ENCODE results near the gene LINC00305.
A peak's percentile ranks its signal among the peaks of the same experiment; 100 is the strongest.

Gene LINC00305

DNA sequence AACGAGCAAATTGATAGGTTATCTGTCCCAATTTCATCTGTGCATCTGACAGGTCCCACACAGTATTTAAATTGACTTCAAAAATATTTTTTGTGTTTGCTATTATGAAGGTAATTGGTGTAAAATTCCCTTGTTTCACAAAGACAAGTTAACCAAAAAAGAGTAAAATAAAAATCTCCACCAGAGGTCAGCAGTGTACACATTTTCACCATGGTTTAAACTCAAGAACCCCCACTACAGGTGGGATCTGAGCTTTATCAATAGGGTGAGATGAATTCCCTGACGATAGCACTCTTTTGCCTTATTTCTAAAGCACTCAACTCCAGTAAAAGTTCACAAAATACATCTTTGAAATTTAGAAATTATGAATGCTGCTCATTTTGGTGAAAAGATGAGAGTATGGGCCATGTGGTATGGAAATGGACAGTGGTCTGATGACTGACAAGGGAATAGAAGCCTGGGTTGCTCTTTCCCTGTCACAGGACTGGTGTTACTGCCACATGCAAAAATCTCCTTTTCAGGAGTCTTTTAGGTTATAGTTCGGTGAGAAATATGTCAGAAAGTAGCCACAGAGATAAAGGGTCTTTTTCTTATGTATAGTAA, 111.0 kb downstream of the LINC00305 start:
- H3K4me1 ChIP-seq (ENCODE audit: insufficient read depth, poor library complexity, severe bottlenecking) = no peaks in the 10 kb centered on the region
- ATAC-seq (ENCODE audit: low read depth) = no peak
- no peaks in the 10 kb centered on the region for H3K36me3 ChIP-seq (ENCODE audit: low read depth)
- H3K27me3 ChIP-seq (ENCODE audit: insufficient read depth, poor library complexity, severe bottlenecking) = no peaks in the 10 kb centered on the region
- H3K9me3 ChIP-seq (ENCODE audit: severe bottlenecking) = no peaks in the 10 kb centered on the region
- no peak overlapping the region for H3K4me3 ChIP-seq (ENCODE audit: severe bottlenecking)
- H3K27ac ChIP-seq (ENCODE audit: poor library complexity, severe bottlenecking) = no peak overlapping the region
- no peak for DNase-seq (ENCODE audit: low spot score)
- TF ChIP-seq, protein P1, sequence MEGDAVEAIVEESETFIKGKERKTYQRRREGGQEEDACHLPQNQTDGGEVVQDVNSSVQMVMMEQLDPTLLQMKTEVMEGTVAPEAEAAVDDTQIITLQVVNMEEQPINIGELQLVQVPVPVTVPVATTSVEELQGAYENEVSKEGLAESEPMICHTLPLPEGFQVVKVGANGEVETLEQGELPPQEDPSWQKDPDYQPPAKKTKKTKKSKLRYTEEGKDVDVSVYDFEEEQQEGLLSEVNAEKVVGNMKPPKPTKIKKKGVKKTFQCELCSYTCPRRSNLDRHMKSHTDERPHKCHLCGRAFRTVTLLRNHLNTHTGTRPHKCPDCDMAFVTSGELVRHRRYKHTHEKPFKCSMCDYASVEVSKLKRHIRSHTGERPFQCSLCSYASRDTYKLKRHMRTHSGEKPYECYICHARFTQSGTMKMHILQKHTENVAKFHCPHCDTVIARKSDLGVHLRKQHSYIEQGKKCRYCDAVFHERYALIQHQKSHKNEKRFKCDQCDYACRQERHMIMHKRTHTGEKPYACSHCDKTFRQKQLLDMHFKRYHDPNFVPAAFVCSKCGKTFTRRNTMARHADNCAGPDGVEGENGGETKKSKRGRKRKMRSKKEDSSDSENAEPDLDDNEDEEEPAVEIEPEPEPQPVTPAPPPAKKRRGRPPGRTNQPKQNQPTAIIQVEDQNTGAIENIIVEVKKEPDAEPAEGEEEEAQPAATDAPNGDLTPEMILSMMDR (IDR thresholded peaks at IDR 0.05; ENCODE audit: poor library complexity, severe bottlenecking) = peak; percentile 79

GRCh38 chr18:64032312-64032711, 116.6 kb downstream of the LINC00305 start:
- Histone ChIP-seq H3K36me3 (ENCODE audit: low read depth) (no peaks in the 10 kb centered on the region), H3K27me3 (ENCODE audit: insufficient read depth, poor library complexity, severe bottlenecking) (peaks cover 9% of the 10 kb centered on the region), H3K4me3 (ENCODE audit: severe bottlenecking) (no peak overlapping the region), H3K9me3 (ENCODE audit: severe bottlenecking) (no peaks in the 10 kb centered on the region), H3K27ac (ENCODE audit: poor library complexity, severe bottlenecking) (no peak overlapping the region), H3K4me1 (ENCODE audit: insufficient read depth, poor library complexity, severe bottlenecking) (no peaks in the 10 kb centered on the region)
- ATAC-seq (ENCODE audit: low read depth) = no peak
- no peak for DNase-seq (ENCODE audit: low spot score)
- TF ChIP-seq, protein P1 (IDR thresholded peaks at IDR 0.05; ENCODE audit: poor library complexity, severe bottlenecking) = no peak

DNA sequence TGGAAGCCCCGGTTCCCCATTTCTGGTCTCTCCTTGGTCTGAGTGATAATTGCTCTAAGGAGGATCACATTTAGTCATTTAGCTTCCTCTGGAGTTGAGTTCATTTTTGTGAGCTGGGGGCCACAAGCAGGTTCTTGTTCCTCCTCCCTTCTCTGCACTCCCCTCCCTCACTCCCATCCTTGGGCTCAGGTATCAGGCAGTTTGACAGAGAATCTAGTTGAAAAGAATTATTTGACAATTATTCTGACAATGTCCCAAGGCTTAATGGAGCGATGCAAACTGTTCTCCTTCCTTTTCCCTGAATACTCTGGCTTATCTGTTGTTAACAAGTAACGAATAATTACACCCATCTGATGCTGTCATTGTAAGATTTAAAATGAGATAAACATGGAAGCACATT, 117.5 kb downstream of the LINC00305 start:
- ATAC-seq (ENCODE audit: low read depth) (no peak), DNase-seq (ENCODE audit: low spot score) (no peak)
- Histone ChIP-seq H3K27ac (ENCODE audit: poor library complexity, severe bottlenecking) (no peak overlapping the region), H3K4me1 (ENCODE audit: insufficient read depth, poor library complexity, severe bottlenecking) (no peaks in the 10 kb centered on the region), H3K9me3 (ENCODE audit: severe bottlenecking) (no peaks in the 10 kb centered on the region), H3K36me3 (ENCODE audit: low read depth) (no peaks in the 10 kb centered on the region), H3K4me3 (ENCODE audit: severe bottlenecking) (no peak overlapping the region), H3K27me3 (ENCODE audit: insufficient read depth, poor library complexity, severe bottlenecking) (peaks cover 9% of the 10 kb centered on the region)
- TF ChIP-seq, protein P1 (IDR thresholded peaks at IDR 0.05; ENCODE audit: poor library complexity, severe bottlenecking) = no peak

All from RWPE2 (cell line).